Stimulated activated CD4-positive, alpha-beta T cell treated with anti-CD3 and anti-CD28 coated beads, Interleukin-4, amount 100 ng/mL, for 48 hours (primary cell): ENCODE results near the gene PPBP.

Source experiments
- DNase-seq, 2 donors: peaks; one replicate each; pipeline ENCODE4 v3.0.0-alpha.2; 2020; ENCODE audit warnings: low read depth in 2 of 2

PPBP gene

GRCh38 chr4:73988061-73988460 is at the start of gene PPBP:
TSS of gene PPBP (minus strand) at chr4:73988190. CDS start at chr4:73988103, 87 bp downstream.
- DNase-seq: no peak

- DNase-seq: no peak
These were observed 49.3 kb upstream of the PPBP start for GRCh38 chr4:74037076-74037955.

GRCh38 chr4:74033739-74034138 is 45.7 kb upstream of the PPBP start:
- DNase-seq: no peak

- no peak for DNase-seq
These were observed 44.1 kb upstream of the PPBP start for GRCh38 chr4:74032064-74032463.

GRCh38 chr4:74031576-74031975 is 43.6 kb upstream of the PPBP start:
- DNase-seq: no peak

GRCh38 chr4:74030285-74030684 is 42.3 kb upstream of the PPBP start:
- no peak for DNase-seq

GRCh38 chr4:74028504-74028903 is 40.5 kb upstream of the PPBP start:
- no peak for DNase-seq

GRCh38 chr4:74023709-74024108 is 35.7 kb upstream of the PPBP start:
- DNase-seq: no peak

GRCh38 chr4:74021601-74022000 is 33.6 kb upstream of the PPBP start:
- DNase-seq: no peak

GRCh38 chr4:74018771-74019170 is 30.8 kb upstream of the PPBP start:
- DNase-seq: no peak

- no peak for DNase-seq
These were observed 30.1 kb upstream of the PPBP start for GRCh38 chr4:74018116-74018515.

- no peak for DNase-seq
These were observed 28.1 kb upstream of the PPBP start for GRCh38 chr4:74016068-74016467.

GRCh38 chr4:74015126-74015780 is 27.3 kb upstream of the PPBP start:
- no peak for DNase-seq

- DNase-seq: no peak
These were observed 26.3 kb upstream of the PPBP start for GRCh38 chr4:74014332-74014731.

- no peak for DNase-seq
These were observed 25.3 kb upstream of the PPBP start for GRCh38 chr4:74013264-74013663.

GRCh38 chr4:74012130-74012529 is 24.1 kb upstream of the PPBP start:
- no peak for DNase-seq

GRCh38 chr4:74009307-74009706 is 21.3 kb upstream of the PPBP start:
- no peak for DNase-seq

- no peak for DNase-seq
These were observed 18.1 kb upstream of the PPBP start for GRCh38 chr4:74006009-74006476.

- DNase-seq: no peak
These were observed 17.5 kb upstream of the PPBP start for GRCh38 chr4:74005528-74005927.

GRCh38 chr4:74004668-74005067 is 16.7 kb upstream of the PPBP start:
- DNase-seq: no peak

- no peak for DNase-seq
These were observed 12.3 kb upstream of the PPBP start for GRCh38 chr4:74000301-74000700.

- no peak for DNase-seq
These were observed 10.3 kb upstream of the PPBP start, which contains the start of gene CXCL5 for GRCh38 chr4:73998040-73999011. TSS of gene CXCL5 (minus strand) at chr4:73998677. CDS start at chr4:73998581, 96 bp downstream.
